Caco-2 (cell line): Measurements from ENCODE around the gene KNL1. TPM values are rescaled to one million over a fixed set of nuclear protein-coding genes. Genes with fewer than 3 reads are reported as not detected.
A peak's percentile ranks its signal among the peaks of the same experiment; 100 is the strongest.

ENCODE experiments used
- BruUV-seq: library from RNA; stranded (reverse); fragments of 400-500 nt; replicated peaks from 2 replicates; lab custom pipeline; 2021; lab: Mats Ljungman, UMichigan
- CTCF ChIA-PET: fragments of 300-600 bp; sonication (Branson Sonifier 250); formaldehyde crosslinking; loops from one replicate; lab custom pipeline; 2022; ENCODE audit warnings: antibody characterized with exemption; lab: Charles Lee
- POLR2A ChIA-PET: fragments of 300-600 bp; sonication (Branson Sonifier 250); formaldehyde crosslinking; loops from one replicate; lab custom pipeline; 2022; ENCODE audit warnings: antibody characterized with exemption; lab: Charles Lee
- DNase-seq, 2 experiments: peaks; one replicate each; pipeline versions ENCODE4 v3.0.0 to v3.0.0-alpha.2; 2020 to 2022
- H3K27me3 ChIP-seq: replicated peaks from 2 replicates; pipeline ENCODE4 v1.6.0; 2011; ENCODE audit warnings: low read length; ENCODE audit not compliant: control insufficient read depth, insufficient read depth
- H3K36me3 ChIP-seq: 2 replicates; pipeline ENCODE4 v1.5.1; 2011; ENCODE audit warnings: low read length; ENCODE audit not compliant: control insufficient read depth, insufficient read depth
- H3K4me1 ChIP-seq: fragments of 250-450 bp; sonication (Bioruptor Pico); 2 replicates; pipeline ENCODE4 v1.5.1; 2020; ENCODE audit warnings: mild to moderate bottlenecking
- H3K4me3 ChIP-seq: 2 replicates; pipeline ENCODE4 v1.5.1; 2011; ENCODE audit warnings: low read depth, mild to moderate bottlenecking, control low read depth, low read length
- H3K9me3 ChIP-seq: fragments of 250-450 bp; sonication (Bioruptor Pico); 2 replicates; pipeline ENCODE4 v1.5.1; 2020; ENCODE audit warnings: mild to moderate bottlenecking, moderate library complexity
- H3K27ac Mint-ChIP-seq: one replicate; pipeline ENCODE4 v1.8.0; 2022; ENCODE audit warnings: mixed read lengths; ENCODE audit not compliant: unreplicated experiment
- H3K27me3 Mint-ChIP-seq: one replicate; pipeline ENCODE4 v1.8.0; 2022; ENCODE audit warnings: mixed read lengths; ENCODE audit not compliant: insufficient read depth, unreplicated experiment
- H3K36me3 Mint-ChIP-seq: one replicate; pipeline ENCODE4 v1.8.0; 2022; ENCODE audit warnings: mild to moderate bottlenecking, mixed read lengths; ENCODE audit not compliant: insufficient read depth, unreplicated experiment
- H3K4me1 Mint-ChIP-seq: one replicate; pipeline ENCODE4 v1.8.0; 2022; ENCODE audit warnings: low read depth, mixed read lengths; ENCODE audit not compliant: unreplicated experiment
- H3K4me3 Mint-ChIP-seq: one replicate; pipeline ENCODE4 v1.8.0; 2022; ENCODE audit warnings: mild to moderate bottlenecking, moderate library complexity, mixed read lengths; ENCODE audit not compliant: unreplicated experiment
- H3K9me3 Mint-ChIP-seq: one replicate; pipeline ENCODE4 v1.8.0; 2022; ENCODE audit warnings: mixed read lengths; ENCODE audit not compliant: unreplicated experiment
- intact Hi-C: fragments of 100-400 bp; cut with micrococcal nuclease; formaldehyde crosslinking; loops from one replicate; pipeline ENCODE4 v1.10.0; 2022; ENCODE audit not compliant: unreplicated experiment
- total RNA-seq: library from RNA; stranded (reverse); gene quantifications from 2 replicates; pipeline ENCODE4 v1.2.3, GENCODE V29; 2022
- TF ChIP-seq, protein P1 (sequence below), 2 experiments: fragments of 200-600 bp in 1 of 2; IDR thresholded peaks; 1 replicate in 1 of 2; 2 replicates in 1 of 2; pipeline versions ENCODE4 v1.5.1 to v1.8.0; 2011 to 2022; ENCODE audit warnings: antibody characterized with exemption in 1 of 2, control low read depth in 1 of 2, inconsistent platforms in 1 of 2, low read depth in 1 of 2, low read length in 1 of 2, mild to moderate bottlenecking in 1 of 2, moderate library complexity in 1 of 2; ENCODE audit not compliant: insufficient read depth in 1 of 2, severe bottlenecking in 1 of 2, unreplicated experiment in 1 of 2

The KNL1 gene
- total RNA-seq, 1 experiment from 2014 or later = 29.5 TPM

DNA sequence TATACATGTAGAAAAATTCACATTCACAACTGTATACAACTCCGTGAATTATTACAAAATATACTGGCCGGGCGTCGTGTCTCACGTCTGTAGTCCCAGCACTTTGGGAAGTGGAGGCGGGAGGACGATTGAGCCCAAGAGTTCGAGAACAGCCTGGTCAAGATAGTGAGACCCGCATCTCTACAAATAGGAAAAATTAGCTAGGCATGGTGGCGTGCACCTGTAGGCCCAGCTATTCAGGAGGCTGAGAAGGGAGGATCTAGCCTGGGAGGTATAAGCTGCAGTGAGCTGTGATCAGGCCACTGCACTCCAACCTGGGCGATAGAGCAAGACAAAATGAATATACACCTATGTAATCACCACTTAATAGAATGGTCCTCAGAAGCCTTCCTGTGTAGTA, 102.2 kb downstream of the KNL1 start:
- Mint-ChIP-seq H3K4me1 (peaks cover 7% of the 10 kb centered on the region), H3K27ac (peak overlapping the region; percentile 99), H3K36me3 (peaks cover 53% of the 10 kb centered on the region), H3K27me3 (no peaks in the 10 kb centered on the region), H3K9me3 (no peaks in the 10 kb centered on the region), H3K4me3 (peak overlapping the region; percentile 92)
- H3K4me3 ChIP-seq = peak overlapping the region; percentile 83
- no peak for DNase-seq
- H3K9me3 ChIP-seq = no peaks in the 10 kb centered on the region
- CTCF ChIA-PET = no interaction called here
- H3K36me3 ChIP-seq = peaks cover 2% of the 10 kb centered on the region; the same call in 1 of the 2 replicates
- no peaks in the 10 kb centered on the region for H3K27me3 ChIP-seq
- no TSS peak for BruUV-seq
- TF ChIP-seq, protein P1, sequence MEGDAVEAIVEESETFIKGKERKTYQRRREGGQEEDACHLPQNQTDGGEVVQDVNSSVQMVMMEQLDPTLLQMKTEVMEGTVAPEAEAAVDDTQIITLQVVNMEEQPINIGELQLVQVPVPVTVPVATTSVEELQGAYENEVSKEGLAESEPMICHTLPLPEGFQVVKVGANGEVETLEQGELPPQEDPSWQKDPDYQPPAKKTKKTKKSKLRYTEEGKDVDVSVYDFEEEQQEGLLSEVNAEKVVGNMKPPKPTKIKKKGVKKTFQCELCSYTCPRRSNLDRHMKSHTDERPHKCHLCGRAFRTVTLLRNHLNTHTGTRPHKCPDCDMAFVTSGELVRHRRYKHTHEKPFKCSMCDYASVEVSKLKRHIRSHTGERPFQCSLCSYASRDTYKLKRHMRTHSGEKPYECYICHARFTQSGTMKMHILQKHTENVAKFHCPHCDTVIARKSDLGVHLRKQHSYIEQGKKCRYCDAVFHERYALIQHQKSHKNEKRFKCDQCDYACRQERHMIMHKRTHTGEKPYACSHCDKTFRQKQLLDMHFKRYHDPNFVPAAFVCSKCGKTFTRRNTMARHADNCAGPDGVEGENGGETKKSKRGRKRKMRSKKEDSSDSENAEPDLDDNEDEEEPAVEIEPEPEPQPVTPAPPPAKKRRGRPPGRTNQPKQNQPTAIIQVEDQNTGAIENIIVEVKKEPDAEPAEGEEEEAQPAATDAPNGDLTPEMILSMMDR (IDR thresholded peaks at IDR 0.05; ENCODE audit: insufficient read depth in 1 of 2, low read depth in 1 of 2, low read length in 1 of 2, severe bottlenecking in 1 of 2, unreplicated experiment in 1 of 2) = no peak
- peaks cover 11% of the 10 kb centered on the region; the same call in 1 of the 2 replicates for H3K4me1 ChIP-seq
- intact Hi-C loops = loop anchor here (10.0 kb wide), 1 partner anchor 199 kb away; the partner anchor contains the start of gene VPS18
- POLR2A ChIA-PET = no interaction called here

DNA sequence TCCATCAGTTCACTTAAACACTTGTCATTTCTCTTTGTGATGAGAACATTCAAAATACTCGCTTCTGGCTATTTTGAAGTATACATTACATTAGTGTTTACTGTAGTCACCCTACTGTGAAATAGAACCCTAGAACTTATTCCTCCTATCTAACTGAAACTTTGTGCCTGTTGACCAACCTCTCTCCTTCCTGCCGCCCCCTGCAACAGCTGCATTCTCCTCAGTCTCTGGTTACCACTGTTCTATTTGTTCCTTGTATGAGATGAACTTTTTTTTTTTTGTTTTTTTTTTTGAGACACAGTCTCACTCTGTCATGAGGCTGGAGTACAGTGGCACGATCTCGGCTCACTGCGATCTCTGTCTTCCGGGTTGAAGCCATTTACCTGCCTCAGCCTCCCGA, 103.9 kb downstream of the KNL1 start:
- Mint-ChIP-seq H3K27me3 (no peaks in the 10 kb centered on the region), H3K27ac (no peak overlapping the region), H3K4me1 (peaks cover 7% of the 10 kb centered on the region), H3K36me3 (peaks cover 65% of the 10 kb centered on the region), H3K4me3 (no peak overlapping the region), H3K9me3 (no peaks in the 10 kb centered on the region)
- Histone ChIP-seq H3K4me3 (no peak overlapping the region), H3K4me1 (peaks cover 7% of the 10 kb centered on the region; the same call in 1 of the 2 replicates), H3K9me3 (no peaks in the 10 kb centered on the region), H3K36me3 (peaks cover 2% of the 10 kb centered on the region; the same call in 1 of the 2 replicates), H3K27me3 (no peaks in the 10 kb centered on the region)
- no TSS peak for BruUV-seq
- no peak for DNase-seq
- POLR2A ChIA-PET = no interaction called here
- TF ChIP-seq, protein P1 (IDR thresholded peaks at IDR 0.05; ENCODE audit: insufficient read depth in 1 of 2, low read depth in 1 of 2, low read length in 1 of 2, severe bottlenecking in 1 of 2, unreplicated experiment in 1 of 2) = no peak
- intact Hi-C loops = loop anchor here (10.0 kb wide), 1 partner anchor 197 kb away; the partner anchor contains the start of gene VPS18
- CTCF ChIA-PET = no interaction called here

DNA sequence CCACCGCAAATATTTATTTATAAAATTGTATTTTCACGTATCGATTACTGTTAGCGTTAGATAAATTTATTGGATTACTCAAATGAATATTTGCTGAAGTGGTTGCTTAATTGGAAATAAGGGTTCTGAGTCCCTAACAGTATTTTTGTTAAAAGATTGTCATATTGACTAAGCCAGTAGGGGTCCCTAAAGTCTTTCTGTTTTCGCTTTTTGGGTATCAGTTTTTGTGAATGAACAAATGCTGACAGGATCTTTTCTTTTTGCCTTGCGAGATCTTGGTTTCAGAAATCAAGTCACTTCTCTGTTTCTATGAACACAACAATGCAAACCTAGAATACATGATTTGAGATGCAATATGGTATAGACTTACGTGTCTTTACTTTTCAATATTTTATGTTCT, 108.0 kb downstream of the KNL1 start:
- Histone ChIP-seq H3K36me3 (peaks cover 2% of the 10 kb centered on the region; the same call in 1 of the 2 replicates), H3K4me3 (no peak overlapping the region), H3K27me3 (no peaks in the 10 kb centered on the region), H3K9me3 (no peaks in the 10 kb centered on the region), H3K4me1 (peaks cover 5% of the 10 kb centered on the region; the same call in 1 of the 2 replicates)
- no peaks in the 10 kb centered on the region for H3K27me3 Mint-ChIP-seq
- intact Hi-C loops = loop anchor here (2.0 kb wide), 1 partner anchor 81 kb away; no protein-coding TSS in a partner anchor
- H3K9me3 Mint-ChIP-seq = no peaks in the 10 kb centered on the region
- H3K4me1 Mint-ChIP-seq = peaks cover under 1% of the 10 kb centered on the region
- no TSS peak for BruUV-seq
- DNase-seq = peak in 1 of 2 experiments; percentile 26
- H3K36me3 Mint-ChIP-seq = peaks cover 75% of the 10 kb centered on the region
- CTCF ChIA-PET = no interaction called here
- H3K27ac Mint-ChIP-seq = no peak overlapping the region
- TF ChIP-seq, protein P1 (IDR thresholded peaks at IDR 0.05; ENCODE audit: insufficient read depth in 1 of 2, low read depth in 1 of 2, low read length in 1 of 2, severe bottlenecking in 1 of 2, unreplicated experiment in 1 of 2) = peak in 1 of 2 experiments; percentile 18
- H3K4me3 Mint-ChIP-seq = no peak overlapping the region
- POLR2A ChIA-PET = no interaction called here
